ENCODE data around the gene MLXIPL.
"Not testable (repeated sequence)": the region's sequence is repeated elsewhere in the genome, so short reads cannot be mapped to it uniquely, and the experiment has no call there.

Gene MLXIPL

GRCh38 chr7:73570521-73570920 lies 53.8 kb downstream of the MLXIPL start:
- H3K4me3 Mint-ChIP-seq = no peak overlapping the region
- H3K36me3 Mint-ChIP-seq (ENCODE audit: low read depth) = peaks cover 69% of the 10 kb centered on the region
- H3K27me3 Mint-ChIP-seq = no peaks in the 10 kb centered on the region
- no peak overlapping the region for H3K27ac Mint-ChIP-seq
- intact Hi-C loops (cut with micrococcal nuclease) = no loop called here
- peaks cover 22% of the 10 kb centered on the region for H3K4me1 Mint-ChIP-seq (ENCODE audit: low read depth)
- no peaks in the 10 kb centered on the region for H3K9me3 Mint-ChIP-seq

DNA sequence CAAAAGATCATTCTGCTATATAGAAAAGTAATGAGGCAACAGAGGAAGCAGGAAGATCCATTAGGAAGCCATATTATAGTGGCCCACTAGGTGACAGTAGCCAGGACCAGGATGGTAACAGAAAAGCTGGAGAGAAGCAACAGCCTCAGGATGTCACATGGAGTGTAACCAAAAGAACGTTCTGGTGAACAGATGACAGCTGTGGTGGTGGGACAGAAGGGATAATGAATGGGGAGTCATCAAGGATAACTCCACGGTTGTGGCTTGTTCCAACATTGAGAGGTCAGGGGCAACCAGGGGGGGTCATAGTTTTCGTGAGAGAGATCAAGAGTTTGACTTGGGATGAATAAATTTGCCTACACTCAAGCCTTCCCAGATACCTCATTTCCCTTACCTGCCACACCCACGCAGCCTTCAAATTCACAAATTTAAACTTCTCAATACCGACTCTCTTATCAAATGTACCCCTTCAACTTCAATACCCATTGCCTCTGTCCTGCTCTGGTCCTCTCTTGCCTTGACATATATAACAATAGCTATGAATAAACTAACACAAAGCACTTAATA lies 55.2 kb downstream of the MLXIPL start:
- no peak overlapping the region for H3K27ac Mint-ChIP-seq
- intact Hi-C loops (cut with micrococcal nuclease) = loop anchor here (2.0 kb wide), 1 partner anchor 20 kb away; no protein-coding TSS in a partner anchor
- H3K4me3 Mint-ChIP-seq = no peak overlapping the region
- H3K9me3 Mint-ChIP-seq = no peaks in the 10 kb centered on the region
- H3K27me3 Mint-ChIP-seq = no peaks in the 10 kb centered on the region
- peaks cover 22% of the 10 kb centered on the region for H3K4me1 Mint-ChIP-seq (ENCODE audit: low read depth)
- peaks cover 55% of the 10 kb centered on the region for H3K36me3 Mint-ChIP-seq (ENCODE audit: low read depth)

DNA sequence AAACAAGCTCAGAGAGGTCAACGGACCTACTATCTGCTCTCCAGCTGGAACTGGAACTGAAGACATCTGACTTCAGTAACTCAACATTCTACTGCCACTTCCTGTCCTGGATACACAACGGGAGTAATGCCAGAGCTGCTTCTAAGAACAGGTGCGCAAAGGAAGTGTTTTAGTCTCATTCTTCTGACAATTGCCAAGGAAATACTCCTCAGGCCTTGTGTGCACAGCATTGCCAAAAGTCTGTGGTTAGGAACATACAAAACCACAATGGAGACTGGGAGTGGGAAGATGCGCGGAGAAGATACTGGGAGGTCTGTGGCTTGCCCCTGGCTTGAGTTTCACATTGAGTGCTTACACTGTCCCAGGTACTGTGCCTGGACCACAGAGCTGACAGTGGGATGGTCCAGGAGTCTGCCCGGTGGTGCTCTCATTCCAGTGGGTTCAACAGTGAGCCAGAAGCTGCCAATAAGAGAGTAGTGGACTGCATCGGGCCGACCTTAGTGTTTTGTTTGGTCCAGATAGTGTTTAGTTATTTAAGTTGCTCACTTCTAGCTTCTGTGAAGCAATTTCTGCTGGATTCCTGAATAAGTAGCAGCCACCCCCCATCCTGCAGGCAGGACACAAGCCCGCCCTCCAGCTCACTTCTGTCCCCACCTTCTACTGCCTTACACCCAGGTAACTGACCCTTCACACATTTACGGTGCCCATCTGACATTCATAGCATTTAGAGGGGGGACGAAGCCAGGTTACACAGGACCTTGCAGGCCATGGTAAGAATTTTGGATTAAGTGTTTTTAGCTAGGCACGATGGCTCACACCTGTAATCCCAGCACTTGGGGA lies 56.3 kb downstream of the MLXIPL start:
- H3K36me3 Mint-ChIP-seq (ENCODE audit: low read depth) = peaks cover 44% of the 10 kb centered on the region
- H3K4me1 Mint-ChIP-seq (ENCODE audit: low read depth) = peaks cover 18% of the 10 kb centered on the region
- intact Hi-C loops (cut with micrococcal nuclease) = loop anchor here (2.0 kb wide), 1 partner anchor 19 kb away; no protein-coding TSS in a partner anchor
- H3K27me3 Mint-ChIP-seq = no peaks in the 10 kb centered on the region
- H3K4me3 Mint-ChIP-seq = no peak overlapping the region
- H3K9me3 Mint-ChIP-seq = no peaks in the 10 kb centered on the region
- H3K27ac Mint-ChIP-seq = no peak overlapping the region

DNA sequence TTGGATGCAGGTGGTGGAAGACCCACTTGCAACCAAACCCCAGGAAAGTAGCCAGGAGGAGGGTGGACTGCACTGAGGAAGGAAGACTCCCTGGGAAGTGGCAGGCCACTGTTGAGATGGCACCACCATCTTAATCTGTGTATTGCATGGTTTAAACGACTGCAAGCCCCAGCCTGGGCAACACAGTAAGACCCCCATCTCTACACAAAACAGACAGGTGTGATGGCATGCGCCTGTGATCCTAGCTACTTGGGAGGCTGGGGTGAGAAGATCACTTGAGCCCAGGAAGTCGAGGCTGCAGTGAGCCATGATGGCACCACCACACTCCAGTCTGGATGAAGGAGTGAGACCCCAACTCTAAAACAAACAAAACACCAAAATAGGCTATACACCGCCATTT lies 57.2 kb downstream of the MLXIPL start:
- H3K9me3 Mint-ChIP-seq = no peaks in the 10 kb centered on the region
- no peaks in the 10 kb centered on the region for H3K27me3 Mint-ChIP-seq
- no peak overlapping the region for H3K4me3 Mint-ChIP-seq
- peaks cover 35% of the 10 kb centered on the region for H3K36me3 Mint-ChIP-seq (ENCODE audit: low read depth)
- H3K27ac Mint-ChIP-seq = no peak overlapping the region
- H3K4me1 Mint-ChIP-seq (ENCODE audit: low read depth) = peaks cover 16% of the 10 kb centered on the region
- intact Hi-C loops (cut with micrococcal nuclease) = no loop called here

- Mint-ChIP-seq H3K4me1 (ENCODE audit: low read depth) (peaks cover 20% of the 10 kb centered on the region), H3K36me3 (ENCODE audit: low read depth) (peaks cover 28% of the 10 kb centered on the region), H3K4me3 (peak overlapping the region; percentile 52), H3K27ac (peak overlapping the region; percentile 40)
- intact Hi-C loops (cut with micrococcal nuclease); H3K9me3 Mint-ChIP-seq; H3K27me3 Mint-ChIP-seq: not testable (repeated sequence)
Observed at GRCh38 chr7:73566431-73566830, 57.9 kb downstream of the MLXIPL start.

DNA sequence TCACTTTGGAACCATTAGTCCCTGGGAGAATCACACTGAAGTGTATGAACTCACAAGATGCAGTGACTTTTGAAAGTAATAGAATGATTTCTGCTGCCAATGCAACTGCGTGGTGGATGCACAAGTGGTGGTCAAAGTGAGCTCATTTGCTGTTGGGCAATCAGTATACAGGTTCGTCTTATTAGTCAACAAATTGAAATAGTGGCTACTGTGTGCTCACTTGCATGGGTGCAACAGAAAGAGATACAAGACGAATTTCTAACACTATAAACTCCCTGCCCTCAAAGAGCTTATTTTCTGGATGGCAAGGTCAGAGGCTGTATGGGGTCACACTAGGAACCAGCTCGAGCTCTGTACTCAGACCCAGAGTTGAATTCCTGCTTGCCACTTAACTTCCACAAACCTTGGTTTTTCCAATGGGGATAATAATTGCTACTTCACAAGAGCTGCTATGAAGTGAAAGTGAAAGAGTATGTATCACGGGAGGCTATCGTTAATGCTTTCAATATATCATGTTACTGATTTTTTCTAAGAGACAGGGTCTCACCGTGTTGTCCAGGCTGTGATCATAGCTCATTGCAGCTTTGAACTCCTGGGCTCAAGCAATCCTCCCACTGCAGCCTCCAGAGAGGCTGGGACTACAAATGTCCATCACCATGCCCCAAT lies 58.5 kb downstream of the MLXIPL start:
- peak overlapping the region; percentile 40 for H3K27ac Mint-ChIP-seq
- peaks cover under 1% of the 10 kb centered on the region for H3K27me3 Mint-ChIP-seq
- intact Hi-C loops (cut with micrococcal nuclease) = no loop called here
- peaks cover 22% of the 10 kb centered on the region for H3K36me3 Mint-ChIP-seq (ENCODE audit: low read depth)
- peak overlapping the region; percentile 52 for H3K4me3 Mint-ChIP-seq
- peaks cover 20% of the 10 kb centered on the region for H3K4me1 Mint-ChIP-seq (ENCODE audit: low read depth)
- H3K9me3 Mint-ChIP-seq = no peaks in the 10 kb centered on the region

- Mint-ChIP-seq H3K27me3 (peaks cover 4% of the 10 kb centered on the region), H3K4me1 (ENCODE audit: low read depth) (peaks cover 38% of the 10 kb centered on the region), H3K27ac (no peak overlapping the region), H3K9me3 (no peaks in the 10 kb centered on the region), H3K36me3 (ENCODE audit: low read depth) (peaks cover 20% of the 10 kb centered on the region), H3K4me3 (no peak overlapping the region)
- intact Hi-C loops (cut with micrococcal nuclease) = no loop called here
Observed at GRCh38 chr7:73560109-73560835, 64.0 kb downstream of the MLXIPL start.

DNA sequence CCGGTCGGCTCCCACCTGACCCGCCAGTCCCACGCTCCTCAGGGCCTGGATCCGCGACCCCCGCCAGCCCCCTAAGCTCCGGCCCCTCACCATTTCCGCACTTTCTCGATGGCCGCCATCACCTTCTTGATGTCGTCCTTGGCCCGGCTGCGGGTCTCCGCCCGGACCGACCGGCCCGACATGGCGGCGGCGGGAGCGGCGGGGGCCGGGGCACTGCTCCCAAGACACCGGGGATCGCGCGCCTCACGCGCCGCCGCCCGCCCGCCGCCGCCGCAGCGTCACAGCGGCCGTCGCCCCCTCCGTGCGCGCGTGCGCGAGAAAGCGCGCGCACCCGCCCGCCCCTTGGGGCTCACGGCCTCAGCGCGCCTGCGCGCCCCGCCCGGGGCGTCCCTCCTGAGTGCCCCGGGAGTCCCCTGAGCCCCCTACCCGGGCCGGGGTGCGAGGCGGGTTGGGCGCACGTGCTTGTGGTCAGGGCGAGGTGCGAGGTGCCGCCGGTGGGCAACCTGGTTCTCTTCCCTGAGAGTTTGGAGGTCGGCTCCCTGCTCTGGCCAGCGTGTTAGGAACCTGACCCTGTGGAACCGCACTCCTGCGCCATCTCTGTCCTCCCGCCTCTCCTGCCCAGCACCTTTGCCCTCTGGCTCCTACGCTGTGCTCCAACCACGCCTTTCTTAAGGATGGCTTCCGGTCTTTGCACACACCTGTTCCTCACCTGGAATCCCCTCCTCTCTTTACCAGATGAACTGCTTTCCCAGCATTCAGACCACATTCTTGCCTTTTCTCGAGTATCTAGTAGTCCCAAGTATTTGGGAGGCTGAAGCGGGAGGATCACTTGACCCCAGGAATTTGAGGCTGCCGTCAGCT lies 66.7 kb downstream of the MLXIPL start, which contains the start of gene BCL7B:
BCL7B (minus strand) TSS at position 294 of the 861 bp plus-strand sequence; CDS start at position 182, 112 bp downstream.
- no peaks in the 10 kb centered on the region for H3K9me3 Mint-ChIP-seq
- H3K27ac Mint-ChIP-seq = peak within 1 kb of the TSS; percentile 97
- H3K4me1 Mint-ChIP-seq (ENCODE audit: low read depth) = peaks cover 49% of the 10 kb centered on the region
- intact Hi-C loops (cut with micrococcal nuclease) = loop anchor here (1.0 kb wide), 2 partner anchors 21 to 35 kb away; partner anchors contain the start of genes BAZ1B and TBL2
- peaks cover 4% of the 10 kb centered on the region for H3K27me3 Mint-ChIP-seq
- peaks cover 46% of the 10 kb centered on the region for H3K36me3 Mint-ChIP-seq (ENCODE audit: low read depth)
- peak within 1 kb of the TSS; percentile 94 for H3K4me3 Mint-ChIP-seq

GRCh38 chr7:73557108-73557396 lies 67.3 kb downstream of the MLXIPL start:
- H3K4me1 Mint-ChIP-seq (ENCODE audit: low read depth) = peaks cover 46% of the 10 kb centered on the region
- H3K9me3 Mint-ChIP-seq = no peaks in the 10 kb centered on the region
- peaks cover 52% of the 10 kb centered on the region for H3K36me3 Mint-ChIP-seq (ENCODE audit: low read depth)
- intact Hi-C loops (cut with micrococcal nuclease) = loop anchor here (1.0 kb wide), 2 partner anchors 21 to 35 kb away; partner anchors contain the start of genes BAZ1B and TBL2
- H3K4me3 Mint-ChIP-seq = peak overlapping the region; percentile 94
- peaks cover 4% of the 10 kb centered on the region for H3K27me3 Mint-ChIP-seq
- peak overlapping the region; percentile 97 for H3K27ac Mint-ChIP-seq

GRCh38 chr7:73556208-73557107 lies 67.9 kb downstream of the MLXIPL start:
- Mint-ChIP-seq H3K4me1 (ENCODE audit: low read depth) (peaks cover 43% of the 10 kb centered on the region), H3K27ac (peak overlapping the region; percentile 97), H3K36me3 (ENCODE audit: low read depth) (peaks cover 58% of the 10 kb centered on the region), H3K4me3 (peak overlapping the region; percentile 94), H3K9me3 (no peaks in the 10 kb centered on the region), H3K27me3 (peaks cover 4% of the 10 kb centered on the region)
- intact Hi-C loops (cut with micrococcal nuclease) = loop anchor here (1.0 kb wide), 2 partner anchors 22 to 34 kb away; partner anchors contain the start of genes BAZ1B and TBL2

DNA sequence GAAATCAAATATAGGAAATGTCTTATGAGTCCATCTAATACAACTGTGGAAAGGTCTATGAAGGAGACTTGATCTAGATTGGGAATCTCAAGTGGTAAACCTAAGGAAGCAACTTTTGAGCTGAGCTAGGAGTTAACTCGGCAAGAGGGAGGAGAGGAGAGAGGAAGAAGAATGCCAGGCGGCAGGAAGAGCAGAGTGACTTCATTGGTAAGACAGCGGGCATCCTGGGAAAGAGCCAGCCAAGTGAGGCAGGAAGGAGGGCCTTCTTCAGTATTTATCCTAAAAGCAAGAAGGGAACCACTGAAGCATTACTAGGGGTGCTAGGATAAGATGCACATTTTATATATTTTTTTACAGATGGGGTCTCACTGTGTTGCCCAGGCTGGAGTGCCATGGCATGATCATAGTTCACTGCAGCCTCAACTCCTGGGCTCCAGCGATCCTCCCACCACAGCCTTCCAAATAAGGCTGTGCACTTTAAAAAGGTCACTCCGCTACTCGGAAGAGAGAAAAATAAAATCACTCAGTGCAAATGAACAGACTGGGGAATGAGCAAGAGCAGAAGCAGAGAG lies 68.8 kb downstream of the MLXIPL start:
- intact Hi-C loops (cut with micrococcal nuclease) = no loop called here
- peaks cover under 1% of the 10 kb centered on the region for H3K27me3 Mint-ChIP-seq
- no peaks in the 10 kb centered on the region for H3K9me3 Mint-ChIP-seq
- H3K4me3 Mint-ChIP-seq = peak overlapping the region; percentile 94
- peak overlapping the region; percentile 18 for H3K27ac Mint-ChIP-seq
- H3K4me1 Mint-ChIP-seq (ENCODE audit: low read depth) = peaks cover 39% of the 10 kb centered on the region
- peaks cover 67% of the 10 kb centered on the region for H3K36me3 Mint-ChIP-seq (ENCODE audit: low read depth)

- H3K27me3 Mint-ChIP-seq; intact Hi-C loops (cut with micrococcal nuclease); H3K4me3 Mint-ChIP-seq; H3K9me3 Mint-ChIP-seq; H3K27ac Mint-ChIP-seq: not testable (repeated sequence)
- Mint-ChIP-seq H3K4me1 (ENCODE audit: low read depth) (peaks cover 35% of the 10 kb centered on the region), H3K36me3 (ENCODE audit: low read depth) (peaks cover 100% of the 10 kb centered on the region)
Observed at GRCh38 chr7:73550093-73550492, 74.2 kb downstream of the MLXIPL start.
